HL-60 (cell line): ENCODE data around the gene SMAD5.

Experiments
- CTCF ChIP-seq: IDR thresholded peaks from one replicate; pipeline ENCODE4 v1.5.1; 2011; ENCODE audit warnings: low read length, control low read depth, inconsistent platforms; ENCODE audit not compliant: insufficient read depth
- POLR2AphosphoS5 ChIP-seq: IDR thresholded peaks from 2 replicates; pipeline ENCODE4 v1.6.1; 2012; ENCODE audit warnings: low read depth
- REST ChIP-seq: IDR thresholded peaks from 2 replicates; pipeline ENCODE4 v1.6.1; 2012; ENCODE audit warnings: low read depth; ENCODE audit not compliant: insufficient replicate concordance

GRCh38 chr5:136209346-136209910, 76.8 kb downstream of the SMAD5 start:
- no peak for TF ChIP-seq CTCF
- TF ChIP-seq POLR2AphosphoS5 = no peak
- no peak for TF ChIP-seq REST
